ENCODE data around the gene ZRANB1.
A peak's percentile ranks its signal among the peaks of the same experiment; 100 is the strongest.
"Not testable (repeated sequence)": the region's sequence is repeated elsewhere in the genome, so short reads cannot be mapped to it uniquely, and the experiment has no call there.

Gene ZRANB1

DNA sequence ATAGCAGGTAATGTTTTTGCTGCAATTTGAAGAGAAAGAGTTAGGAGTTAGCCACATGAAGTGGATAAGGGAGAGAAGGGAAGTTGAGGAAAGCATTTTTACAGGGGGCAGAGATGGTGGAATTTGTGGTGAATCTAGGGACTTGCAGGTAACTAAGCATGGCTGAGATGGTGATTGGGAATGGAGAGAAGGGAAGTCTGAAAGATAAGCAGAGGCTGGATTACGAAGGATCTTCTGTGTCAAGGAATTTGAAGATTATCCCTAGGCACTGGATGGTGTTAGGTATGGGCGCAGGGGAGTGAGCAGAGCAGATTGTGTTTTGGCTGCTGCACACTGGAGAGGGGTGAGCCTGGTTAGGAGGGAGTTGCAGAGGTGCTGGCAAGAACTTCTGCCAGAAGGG is 25.3 kb downstream of the ZRANB1 start:
- no peak for DNase-seq

DNA sequence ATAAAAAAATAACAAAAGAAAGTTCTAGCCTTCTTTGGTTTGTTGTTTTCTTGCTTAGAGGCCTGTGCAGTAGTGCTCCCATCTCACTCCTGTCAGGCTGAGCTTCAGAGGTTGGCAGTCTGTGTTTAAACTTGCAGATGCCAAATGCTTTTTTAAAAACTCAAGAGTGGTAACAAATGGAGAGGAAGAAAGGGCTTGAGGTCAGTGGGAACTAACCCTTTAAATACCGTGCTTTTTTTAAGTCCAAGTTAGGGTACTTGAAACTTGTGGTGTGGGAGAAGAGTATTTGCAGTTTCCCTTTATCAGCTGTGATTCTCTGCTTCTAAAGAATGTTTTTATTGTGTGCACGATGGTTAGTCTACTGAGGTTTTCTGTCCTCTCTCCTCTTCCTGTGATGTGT is 29.4 kb downstream of the ZRANB1 start:
- no peak for DNase-seq

DNA sequence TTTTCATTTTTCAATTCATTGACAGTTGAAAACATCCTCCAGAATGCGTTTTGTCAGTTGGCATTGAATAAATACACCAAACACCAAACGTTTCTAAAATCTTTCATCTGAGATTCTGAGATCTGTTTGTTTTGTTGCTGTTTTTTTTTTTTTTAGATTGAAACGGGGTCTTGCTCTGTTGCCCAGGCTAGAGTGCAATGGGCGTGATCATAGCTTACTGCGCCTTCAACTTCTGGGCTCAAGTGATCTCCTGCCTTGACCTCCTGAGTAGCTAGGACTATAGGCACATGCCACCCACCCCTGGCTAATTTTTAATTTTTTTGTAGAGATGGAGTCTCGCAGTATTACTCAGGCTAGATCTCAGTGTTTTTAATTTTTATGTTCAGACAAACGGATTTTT is 30.7 kb downstream of the ZRANB1 start:
- DNase-seq: no peak

DNA sequence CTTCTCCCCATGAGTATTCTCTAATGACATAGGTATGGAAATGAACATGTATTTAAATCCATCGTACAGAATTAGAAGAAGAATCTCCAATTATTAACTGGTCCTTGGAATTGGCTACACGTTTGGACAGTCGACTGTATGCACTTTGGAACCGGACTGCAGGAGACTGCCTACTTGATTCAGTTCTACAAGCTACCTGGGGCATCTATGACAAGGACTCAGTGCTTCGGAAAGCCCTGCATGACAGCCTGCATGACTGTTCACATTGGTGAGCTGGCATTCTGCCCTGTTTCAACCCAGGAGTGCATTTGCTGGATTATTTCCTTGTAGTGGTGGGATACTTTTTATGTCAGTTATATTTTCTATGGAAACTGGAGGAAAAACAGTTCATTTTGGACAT is 32.2 kb downstream of the ZRANB1 start:
- DNase-seq: no peak

DNA sequence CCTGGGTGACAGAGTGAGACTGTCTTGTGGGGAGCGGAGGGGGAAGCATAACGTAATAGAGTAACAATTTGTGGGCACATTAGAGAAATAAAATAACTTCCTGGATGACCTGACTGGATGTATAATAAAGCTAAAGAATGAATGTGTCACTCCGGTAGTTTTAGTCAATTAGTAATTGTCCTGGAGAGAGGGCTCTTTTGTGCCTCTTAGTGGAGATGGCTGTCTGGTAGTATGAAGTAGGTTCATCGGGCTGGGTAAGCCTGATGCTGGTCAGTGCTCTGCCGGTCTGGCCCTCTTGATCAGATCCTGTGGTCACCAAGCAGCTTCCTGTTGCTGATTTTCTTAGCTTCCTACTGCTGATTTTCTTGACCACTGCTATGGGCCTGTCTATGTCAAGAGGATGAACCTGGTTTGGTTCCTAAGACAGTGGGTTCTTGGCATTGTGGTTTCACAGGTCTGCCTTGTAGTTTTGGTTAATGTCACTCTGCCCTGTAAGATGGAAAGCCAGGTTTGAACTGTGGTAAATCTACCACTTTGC is 34.1 kb downstream of the ZRANB1 start:
- no peak for DNase-seq

DNA sequence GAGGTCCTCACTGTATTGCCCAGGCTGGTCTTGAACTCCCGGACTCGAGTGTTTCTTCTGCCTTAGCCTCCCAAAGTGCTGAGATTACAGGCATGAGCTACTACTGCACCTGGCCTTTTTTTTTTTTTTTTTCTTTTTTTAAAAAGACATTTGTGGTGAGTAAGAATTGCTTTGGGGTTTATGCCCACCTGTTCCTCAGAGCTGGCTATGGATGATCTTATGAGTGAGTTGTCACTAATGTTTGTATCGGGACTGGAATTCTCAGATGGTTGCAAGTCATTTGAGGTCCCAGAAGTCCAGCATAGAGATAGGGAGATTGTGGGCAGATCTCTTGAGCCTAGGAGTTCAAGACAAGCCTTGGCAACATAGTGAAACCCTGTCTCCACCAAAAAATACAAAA is 35.2 kb downstream of the ZRANB1 start:
- DNase-seq: no peak

DNA sequence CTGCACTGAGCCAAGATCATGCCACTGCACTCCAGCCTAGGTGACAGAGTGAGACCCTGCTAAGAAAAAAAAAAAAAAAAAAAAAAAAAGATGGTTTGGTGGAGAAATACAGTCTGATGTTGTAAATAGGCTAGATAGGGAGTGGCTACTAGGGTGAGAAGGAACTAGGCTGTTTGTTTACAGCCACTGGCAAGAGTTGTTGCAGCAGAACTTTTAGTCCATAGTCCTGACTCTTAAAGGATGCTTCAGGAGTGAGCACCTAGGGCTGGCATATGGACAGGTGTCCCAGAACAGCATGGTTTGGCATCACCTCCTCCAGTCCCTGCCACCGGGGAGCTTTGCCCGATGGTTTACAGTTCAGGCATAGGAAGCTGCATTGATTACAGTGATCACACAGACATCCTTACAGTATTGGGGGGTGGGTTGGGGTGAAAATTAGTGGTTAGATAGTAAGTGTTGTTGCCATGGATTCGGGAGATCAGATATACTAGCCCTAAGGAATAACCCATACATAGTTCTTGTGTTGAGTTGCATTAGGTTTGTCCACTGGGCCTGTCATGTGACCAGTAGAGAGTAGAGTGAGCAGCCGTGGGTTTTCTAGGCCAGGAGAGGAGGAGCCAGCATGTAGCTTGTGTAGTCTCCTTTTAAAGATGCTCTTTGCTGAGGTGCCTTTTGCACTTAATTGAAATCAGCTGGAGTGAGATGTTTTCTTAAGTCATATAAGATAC is 35.9 kb downstream of the ZRANB1 start:
- DNase-seq: peak; percentile 6

DNA sequence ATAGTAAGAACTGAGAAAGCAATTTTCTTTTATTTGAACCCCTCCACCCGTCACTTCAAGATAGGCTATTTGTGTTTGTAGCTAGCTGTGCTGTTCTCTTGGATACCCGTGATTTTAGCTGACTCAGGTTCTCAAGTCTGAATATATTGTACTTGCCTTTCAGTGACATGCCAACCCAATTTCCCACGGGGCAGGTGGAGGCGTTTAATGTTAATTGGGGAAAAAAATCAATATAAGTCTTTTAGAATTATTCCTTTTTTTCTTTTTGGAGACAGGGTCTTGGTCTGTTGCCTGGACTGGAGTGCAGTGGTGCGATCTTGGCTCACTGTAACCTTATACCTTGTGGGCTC is 36.4 kb downstream of the ZRANB1 start:
- no peak for DNase-seq

DNA sequence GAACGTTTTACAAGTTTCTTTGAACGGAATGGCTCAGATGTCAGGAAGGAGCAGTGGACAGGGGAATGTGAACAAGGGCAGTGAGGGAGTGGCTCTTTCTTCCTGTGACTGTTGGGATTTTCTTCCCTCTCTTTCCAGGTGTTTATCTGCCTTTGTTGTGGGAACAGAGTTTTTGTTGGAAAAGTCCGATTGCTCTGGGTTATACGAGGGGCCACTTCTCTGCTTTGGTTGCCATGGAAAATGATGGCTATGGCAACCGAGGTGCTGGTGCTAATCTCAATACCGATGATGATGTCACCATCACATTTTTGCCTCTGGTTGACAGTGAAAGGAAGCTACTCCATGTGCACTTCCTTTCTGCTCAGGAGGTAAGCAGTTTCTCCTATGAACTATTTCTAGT is 41.4 kb downstream of the ZRANB1 start:
- no peak for DNase-seq

DNA sequence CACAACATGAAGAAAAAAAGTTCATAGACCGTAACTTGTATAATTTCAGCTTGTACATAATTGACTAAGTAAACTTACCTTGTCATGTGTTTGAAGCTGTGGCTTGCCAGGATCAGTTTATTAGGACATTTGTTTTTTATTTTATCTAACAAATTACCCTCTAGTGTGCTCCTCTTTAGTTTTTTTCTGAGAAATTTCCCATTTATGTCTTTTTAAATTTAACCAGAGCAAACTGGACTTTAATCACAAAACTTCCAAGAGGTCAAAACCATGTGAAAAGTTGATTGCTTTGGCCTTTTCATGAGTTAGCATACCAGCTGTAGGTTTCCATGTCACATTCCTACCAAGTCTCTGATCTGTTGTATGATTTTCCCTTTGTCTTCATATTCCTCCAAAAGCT is 42.5 kb downstream of the ZRANB1 start:
- DNase-seq: no peak

DNA sequence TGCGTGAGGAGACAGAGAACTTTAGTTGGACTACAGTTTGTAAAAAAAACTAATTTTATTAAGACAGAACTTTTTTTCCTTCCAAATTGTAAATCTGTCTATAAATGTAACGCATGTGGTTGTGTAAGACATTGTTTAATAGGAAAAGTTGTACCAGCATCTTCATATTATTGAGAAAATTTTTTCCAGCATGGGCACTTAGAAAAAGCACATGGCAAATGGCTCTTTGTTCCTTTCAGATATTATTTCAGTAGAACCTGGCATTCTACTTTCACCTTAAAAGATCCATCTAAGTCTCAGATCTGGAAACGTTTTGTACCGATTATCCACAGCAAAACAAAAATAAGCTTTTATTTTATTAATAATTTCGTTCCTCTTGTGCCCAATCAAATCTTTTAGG is 43.2 kb downstream of the ZRANB1 start:
- DNase-seq: no peak

DNA sequence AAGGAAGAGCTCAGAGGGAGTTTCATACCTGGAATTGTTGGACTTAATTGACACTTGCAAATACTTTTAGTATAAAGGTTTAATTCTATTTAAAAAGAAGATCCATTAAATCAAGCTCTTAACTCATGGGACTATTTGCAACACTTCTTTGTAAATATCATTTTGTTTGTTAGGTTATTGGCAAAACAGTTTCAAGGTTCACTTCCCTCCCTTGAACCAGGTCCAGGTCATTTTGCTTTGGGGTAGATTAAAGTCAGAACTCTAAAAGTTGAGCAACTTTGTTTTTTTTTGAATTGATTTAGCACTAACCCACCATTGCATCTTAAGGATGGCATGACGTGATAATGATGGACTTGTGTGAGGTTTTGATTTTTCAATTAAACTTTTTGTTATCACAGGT is 45.9 kb downstream of the ZRANB1 start:
- no peak for DNase-seq

DNA sequence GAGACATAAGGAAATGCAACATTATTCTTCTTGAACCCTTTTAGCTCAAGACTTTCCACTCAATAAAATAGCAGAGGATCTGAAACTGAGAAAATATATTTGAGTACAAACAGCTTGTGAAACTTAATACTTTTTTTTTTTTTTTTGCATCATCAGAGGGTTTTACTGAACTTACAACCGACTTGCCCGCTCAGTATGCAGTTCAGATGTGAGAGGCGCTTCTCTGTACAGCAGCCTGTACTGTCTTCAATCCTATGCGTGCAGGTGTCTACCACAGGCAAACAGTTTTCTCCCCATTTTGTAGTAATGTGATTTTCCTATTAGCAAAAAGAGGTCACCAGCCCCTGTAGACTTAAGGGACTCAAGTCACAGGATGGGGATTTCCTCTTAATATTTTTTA is 46.8 kb downstream of the ZRANB1 start:
- DNase-seq: not testable (repeated sequence)

DNA sequence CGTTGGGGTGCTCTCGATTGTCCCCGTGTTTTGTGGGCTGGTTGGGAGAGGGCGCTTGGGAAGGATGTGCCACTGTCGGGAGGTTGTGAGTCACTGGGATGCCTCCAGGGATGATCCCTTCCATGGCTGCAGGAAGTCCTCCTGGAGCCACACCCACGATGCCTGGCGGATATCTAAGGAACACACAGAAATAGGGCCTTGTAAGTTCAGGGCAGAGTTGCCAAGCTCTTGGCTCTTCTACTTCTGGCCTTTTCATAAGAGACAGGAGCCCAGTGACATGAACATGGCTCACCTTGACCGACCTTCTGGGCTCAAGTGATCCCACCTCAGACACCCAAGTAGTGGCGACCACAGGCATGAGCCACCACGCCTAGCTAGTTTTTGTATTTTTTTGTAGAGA is 47.6 kb downstream of the ZRANB1 start:
- no peak for DNase-seq

DNA sequence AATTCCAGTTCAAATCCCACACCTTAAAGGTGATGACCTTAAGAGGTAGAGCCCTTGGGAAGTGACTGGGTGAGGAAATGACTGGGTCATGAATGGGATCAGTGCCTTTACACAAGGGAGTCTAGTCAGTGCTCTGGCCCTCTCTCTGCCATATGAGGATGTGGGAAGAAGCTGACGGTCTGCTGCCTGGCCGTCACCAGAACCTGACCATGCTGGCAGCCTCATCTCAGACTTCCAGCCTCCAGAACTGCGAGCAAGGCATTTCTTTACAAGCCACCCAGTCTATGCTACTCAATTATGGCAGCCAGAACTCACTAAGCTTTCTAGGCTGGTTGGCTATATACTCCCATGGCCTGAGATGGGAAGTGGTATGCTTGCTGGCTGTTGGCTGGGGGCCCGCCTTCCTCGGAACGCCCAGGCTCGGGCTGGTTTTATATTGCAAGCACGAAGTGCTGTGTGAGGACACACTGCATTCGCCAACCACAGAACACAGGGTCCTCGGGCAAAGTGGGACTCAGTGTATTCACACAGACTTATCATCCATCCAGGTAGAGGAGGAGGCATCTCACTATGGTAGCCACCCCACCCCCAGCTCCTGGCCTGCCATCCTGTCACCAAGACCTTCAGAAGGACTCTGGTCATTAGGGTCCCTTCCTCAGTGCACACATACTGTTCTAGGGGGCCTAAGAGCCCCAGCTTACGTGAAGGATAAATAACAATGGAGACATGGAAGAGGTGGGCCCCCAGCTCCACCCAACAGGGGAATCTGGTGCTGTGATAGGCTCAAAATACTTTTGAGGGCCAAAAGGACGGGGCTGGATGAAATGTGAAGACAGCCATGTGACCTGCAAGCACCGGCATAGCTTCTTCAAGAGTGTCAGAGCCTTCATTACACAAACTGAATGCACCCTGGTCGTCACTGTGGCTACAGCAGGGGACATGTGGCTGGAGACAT is 49.0 kb downstream of the ZRANB1 start:
- no peak for DNase-seq

DNA sequence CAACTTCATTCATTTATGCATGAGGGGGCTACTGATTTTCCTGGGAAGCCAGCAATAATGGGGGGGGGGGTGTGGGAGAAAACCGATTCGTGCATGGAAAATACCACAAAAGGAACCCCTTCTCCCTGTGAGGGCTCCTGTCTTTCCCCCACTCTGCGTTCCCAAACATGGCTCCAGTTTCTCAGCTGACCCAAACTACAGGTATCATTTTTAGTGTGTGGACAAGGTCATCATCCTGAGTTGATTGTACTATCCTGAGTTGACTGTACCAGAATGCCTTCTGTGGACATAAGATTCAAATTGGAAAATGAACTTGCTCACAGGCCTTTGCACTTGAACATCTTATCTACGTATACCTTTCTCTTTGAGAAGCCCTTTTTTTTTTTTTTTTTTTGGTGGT is 49.9 kb downstream of the ZRANB1 start:
- DNase-seq: no peak

DNA sequence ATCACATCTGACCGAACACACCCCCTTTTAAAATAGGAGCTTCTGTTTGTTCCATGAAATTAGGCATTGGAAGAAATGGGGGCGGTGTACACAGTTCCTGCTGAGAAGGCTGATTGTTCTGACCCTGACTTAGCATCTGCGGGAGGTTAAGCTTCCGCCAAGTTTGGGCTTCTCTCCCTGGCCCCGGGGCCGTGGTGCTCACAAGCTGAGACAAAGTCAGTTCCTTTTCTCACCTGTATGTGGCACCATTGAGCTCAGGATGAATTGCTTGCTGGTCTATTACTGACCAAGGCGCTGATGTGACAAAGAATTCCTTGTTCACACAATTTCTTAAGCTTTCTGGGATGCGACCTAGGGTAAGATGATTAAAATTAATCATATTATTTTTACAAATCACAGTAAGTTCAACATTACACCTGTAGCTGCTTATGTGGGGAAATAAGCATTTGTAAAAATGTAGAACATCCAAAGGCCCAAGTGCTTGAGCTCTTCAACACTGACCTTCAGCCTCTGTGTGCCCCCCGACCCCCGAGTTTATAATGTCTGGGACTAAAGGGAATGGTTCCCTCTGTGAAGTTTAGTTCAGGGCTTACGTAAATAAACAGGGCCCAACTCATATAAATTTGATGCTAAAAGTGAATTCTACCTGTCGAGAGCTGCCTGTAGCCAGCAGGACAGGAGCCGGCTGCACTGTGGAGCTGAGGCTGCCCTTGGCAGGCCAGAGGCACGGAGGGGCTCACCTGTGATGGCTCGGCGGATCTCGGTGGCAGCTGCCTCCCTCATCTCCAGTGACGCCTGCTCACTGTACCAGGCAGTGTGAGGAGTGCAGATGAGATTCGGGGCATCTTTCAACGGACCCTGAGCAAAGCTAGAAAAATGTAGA is 50.8 kb downstream of the ZRANB1 start:
- peak; percentile 0 for DNase-seq

DNA sequence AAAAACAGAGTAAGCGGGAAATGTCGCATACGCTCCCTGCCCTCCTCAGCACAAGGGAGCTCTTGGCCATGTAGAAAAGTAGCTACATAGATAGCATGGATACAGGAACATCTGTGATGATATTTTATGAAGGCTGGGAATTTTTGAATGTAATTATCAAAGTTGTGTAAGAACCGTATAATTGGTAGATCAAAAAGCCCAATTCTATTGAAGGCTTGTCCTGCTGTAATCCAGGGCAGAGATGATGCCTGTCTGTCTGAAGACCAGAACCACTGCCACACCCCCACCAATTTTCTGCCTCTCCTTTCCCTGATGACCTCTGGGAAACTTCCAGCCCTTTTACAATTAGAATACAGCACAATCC is 51.4 kb downstream of the ZRANB1 start:
- no peak for DNase-seq

DNA sequence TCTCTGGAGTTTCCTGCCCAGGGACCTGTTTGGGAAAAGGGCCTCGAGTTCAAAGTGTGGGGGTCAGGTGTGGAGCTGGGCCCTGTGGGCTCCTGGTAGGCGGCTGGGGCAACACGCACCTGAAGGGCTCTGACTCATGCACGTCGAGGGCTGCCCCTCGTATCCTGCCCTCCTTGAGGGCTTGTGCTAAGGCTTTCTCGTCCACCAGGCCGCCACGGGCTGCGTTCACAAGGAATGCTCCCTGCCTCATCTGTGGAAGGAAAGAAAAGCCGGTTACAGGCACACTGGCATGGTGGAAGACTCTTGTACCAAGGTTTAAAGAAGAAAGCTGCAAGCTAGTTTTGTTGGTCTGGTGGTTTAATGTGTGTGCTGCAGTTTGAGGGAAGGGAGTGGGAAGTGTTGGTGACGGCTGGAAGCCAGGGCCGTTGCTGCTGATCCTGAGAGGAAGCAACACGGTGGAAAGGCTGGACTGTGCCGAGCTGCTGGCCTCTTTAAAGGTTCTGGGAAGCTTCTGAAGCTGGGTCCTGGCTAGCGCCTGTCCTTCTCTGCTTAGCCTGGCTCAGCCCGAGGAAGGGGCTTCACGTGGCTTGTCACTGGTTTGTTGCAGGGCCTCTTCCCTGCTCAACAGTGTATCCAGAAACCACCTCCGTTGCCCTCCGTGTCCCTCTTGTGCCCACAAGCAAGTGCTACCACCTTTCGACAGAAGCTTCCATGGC is 52.0 kb downstream of the ZRANB1 start:
- no peak for DNase-seq

DNA sequence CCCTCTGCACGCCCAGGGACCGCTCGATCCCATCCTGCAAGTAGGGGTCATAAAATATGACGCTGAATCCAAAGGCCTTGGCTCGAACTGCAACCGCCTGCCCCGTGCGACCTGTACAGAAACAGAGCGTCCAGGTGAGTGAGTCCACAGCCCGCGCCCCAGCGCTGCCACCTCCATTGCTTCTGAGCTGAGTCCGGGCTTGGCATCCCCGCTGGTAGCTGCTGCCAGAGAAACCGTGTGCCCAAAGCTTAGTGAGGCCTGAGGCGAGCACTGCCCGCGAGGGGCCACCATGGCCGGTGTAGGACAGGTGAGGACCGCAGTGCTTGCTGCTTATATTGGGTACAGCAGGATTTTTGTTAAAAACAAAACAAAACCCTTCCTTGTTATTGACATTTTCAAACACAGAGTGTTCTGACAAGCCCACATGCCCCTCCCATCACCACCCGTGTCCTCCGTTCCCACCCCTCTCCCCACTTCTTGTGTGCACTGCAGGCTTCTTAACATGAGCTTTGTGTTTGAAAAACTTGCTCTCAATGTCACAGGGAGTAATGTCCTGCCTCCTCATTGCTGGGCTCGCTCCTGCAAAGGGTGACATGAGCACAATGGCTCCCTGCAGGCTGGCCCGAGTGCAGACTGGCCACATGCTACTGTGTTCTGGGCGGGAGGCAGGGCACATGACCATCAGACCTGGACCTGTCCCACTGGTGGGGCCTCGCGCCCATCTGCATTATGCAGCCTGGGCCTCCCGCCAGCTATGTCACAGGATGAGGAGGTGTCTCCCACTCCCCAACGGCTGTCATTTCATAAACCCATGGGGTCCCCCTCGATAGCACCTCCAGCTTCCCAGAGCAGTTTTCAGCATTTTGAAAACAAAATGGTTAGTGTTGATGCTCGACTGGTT is 52.9 kb downstream of the ZRANB1 start:
- no peak for DNase-seq

DNA sequence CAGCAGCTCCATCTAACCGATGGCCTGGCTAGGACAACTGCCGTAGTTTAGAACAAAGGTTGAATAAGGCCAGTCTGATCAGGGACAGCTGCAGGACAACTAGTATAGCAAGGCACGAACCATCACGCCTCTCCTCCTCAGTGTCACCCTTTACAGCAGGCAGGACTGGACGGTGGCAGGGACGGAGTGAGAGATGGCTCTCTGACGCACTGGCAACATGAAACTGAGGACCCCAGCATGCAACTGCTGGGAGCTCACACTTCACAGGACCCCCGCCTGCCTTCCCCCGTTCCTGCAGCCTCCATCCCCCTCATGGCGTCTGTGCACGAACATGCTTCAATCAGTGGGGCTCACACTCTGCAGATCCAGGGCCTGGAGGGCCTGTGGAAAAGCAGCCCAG is 53.7 kb downstream of the ZRANB1 start:
- no peak for DNase-seq

All from DMS79 treated with DMSO at 0.1 percent for 48 hours (cell line).